ENCODE data around the gene MOAP1. TPM values are rescaled to one million over a fixed set of nuclear protein-coding genes. Genes with fewer than 3 reads are reported as not detected.

Gene MOAP1
- total and polyA plus RNA-seq, 2 experiments from 2014 or later: 8.6 to 21.6 TPM

DNA sequence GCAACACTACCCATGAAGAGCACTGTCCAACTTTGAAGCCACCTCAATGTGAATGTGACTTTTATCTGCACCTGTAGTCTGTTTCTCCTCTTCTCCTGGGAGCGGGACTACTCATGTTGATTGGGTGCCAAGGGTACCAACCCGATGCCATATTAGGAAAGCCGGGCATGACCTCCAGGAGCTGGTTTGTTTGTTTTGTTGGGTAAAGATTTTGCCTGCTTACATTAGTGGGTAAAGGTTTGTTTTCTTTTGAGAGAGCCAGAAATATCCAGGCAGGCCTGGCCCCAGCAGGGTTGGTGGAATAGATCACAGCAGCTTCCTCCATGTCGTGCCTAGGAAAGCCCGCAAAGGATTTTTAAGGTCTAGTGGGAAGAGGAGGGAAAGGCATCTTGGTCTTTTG, 49.3 kb downstream of the MOAP1 start:
- Histone ChIP-seq H3K79me2 (replicated peaks; ENCODE audit: insufficient read depth) (no peaks in the 10 kb centered on the region), H3K4me3 (no peak overlapping the region), H3K27me3 (ENCODE audit: insufficient read depth) (no peaks in the 10 kb centered on the region), H3K4me2 (no peak overlapping the region), H4K20me1 (replicated peaks; ENCODE audit: insufficient read depth) (no peaks in the 10 kb centered on the region), H3K27ac (ENCODE audit: low read depth) (no peak overlapping the region), H3K9me2 (ENCODE audit: insufficient read depth) (no peaks in the 10 kb centered on the region), H3K4me1 (ENCODE audit: insufficient read depth) (no peaks in the 10 kb centered on the region), H2AFZ (no peak overlapping the region), H3F3A (replicated peaks; ENCODE audit: low read depth) (no peaks in the 10 kb centered on the region), H3K36me3 (ENCODE audit: insufficient read depth) (no peaks in the 10 kb centered on the region)
- TF ChIP-seq, protein P1, sequence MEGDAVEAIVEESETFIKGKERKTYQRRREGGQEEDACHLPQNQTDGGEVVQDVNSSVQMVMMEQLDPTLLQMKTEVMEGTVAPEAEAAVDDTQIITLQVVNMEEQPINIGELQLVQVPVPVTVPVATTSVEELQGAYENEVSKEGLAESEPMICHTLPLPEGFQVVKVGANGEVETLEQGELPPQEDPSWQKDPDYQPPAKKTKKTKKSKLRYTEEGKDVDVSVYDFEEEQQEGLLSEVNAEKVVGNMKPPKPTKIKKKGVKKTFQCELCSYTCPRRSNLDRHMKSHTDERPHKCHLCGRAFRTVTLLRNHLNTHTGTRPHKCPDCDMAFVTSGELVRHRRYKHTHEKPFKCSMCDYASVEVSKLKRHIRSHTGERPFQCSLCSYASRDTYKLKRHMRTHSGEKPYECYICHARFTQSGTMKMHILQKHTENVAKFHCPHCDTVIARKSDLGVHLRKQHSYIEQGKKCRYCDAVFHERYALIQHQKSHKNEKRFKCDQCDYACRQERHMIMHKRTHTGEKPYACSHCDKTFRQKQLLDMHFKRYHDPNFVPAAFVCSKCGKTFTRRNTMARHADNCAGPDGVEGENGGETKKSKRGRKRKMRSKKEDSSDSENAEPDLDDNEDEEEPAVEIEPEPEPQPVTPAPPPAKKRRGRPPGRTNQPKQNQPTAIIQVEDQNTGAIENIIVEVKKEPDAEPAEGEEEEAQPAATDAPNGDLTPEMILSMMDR (conservative IDR thresholded peaks at IDR 0.05; ENCODE audit: low read depth in 2 of 2): no peak
- TF ChIP-seq NANOG (IDR thresholded peaks at IDR 0.05; ENCODE audit: borderline replicate concordance) (no peak), POLR2AphosphoS5 (IDR thresholded peaks at IDR 0.05; ENCODE audit: low read depth) (no peak), ZNF114 (CRISPR knock-in tag; IDR thresholded peaks at IDR 0.05) (no peak), EZH2phosphoT487 (IDR thresholded peaks at IDR 0.05; ENCODE audit: unreplicated experiment) (no peak), JUNB (IDR thresholded peaks at IDR 0.05; ENCODE audit: unreplicated experiment) (no peak), STAT1 (IDR thresholded peaks at IDR 0.05; ENCODE audit: unreplicated experiment) (no peak), CREB1 (CRISPR knock-in tag; IDR thresholded peaks at IDR 0.05; ENCODE audit: low read depth) (no peak), EZH2 (IDR thresholded peaks at IDR 0.05; ENCODE audit: low read depth, unreplicated experiment) (no peak), ZNF331 (CRISPR knock-in tag; IDR thresholded peaks at IDR 0.05; ENCODE audit: low read depth) (no peak)
- TF ChIP-seq, protein P2, sequence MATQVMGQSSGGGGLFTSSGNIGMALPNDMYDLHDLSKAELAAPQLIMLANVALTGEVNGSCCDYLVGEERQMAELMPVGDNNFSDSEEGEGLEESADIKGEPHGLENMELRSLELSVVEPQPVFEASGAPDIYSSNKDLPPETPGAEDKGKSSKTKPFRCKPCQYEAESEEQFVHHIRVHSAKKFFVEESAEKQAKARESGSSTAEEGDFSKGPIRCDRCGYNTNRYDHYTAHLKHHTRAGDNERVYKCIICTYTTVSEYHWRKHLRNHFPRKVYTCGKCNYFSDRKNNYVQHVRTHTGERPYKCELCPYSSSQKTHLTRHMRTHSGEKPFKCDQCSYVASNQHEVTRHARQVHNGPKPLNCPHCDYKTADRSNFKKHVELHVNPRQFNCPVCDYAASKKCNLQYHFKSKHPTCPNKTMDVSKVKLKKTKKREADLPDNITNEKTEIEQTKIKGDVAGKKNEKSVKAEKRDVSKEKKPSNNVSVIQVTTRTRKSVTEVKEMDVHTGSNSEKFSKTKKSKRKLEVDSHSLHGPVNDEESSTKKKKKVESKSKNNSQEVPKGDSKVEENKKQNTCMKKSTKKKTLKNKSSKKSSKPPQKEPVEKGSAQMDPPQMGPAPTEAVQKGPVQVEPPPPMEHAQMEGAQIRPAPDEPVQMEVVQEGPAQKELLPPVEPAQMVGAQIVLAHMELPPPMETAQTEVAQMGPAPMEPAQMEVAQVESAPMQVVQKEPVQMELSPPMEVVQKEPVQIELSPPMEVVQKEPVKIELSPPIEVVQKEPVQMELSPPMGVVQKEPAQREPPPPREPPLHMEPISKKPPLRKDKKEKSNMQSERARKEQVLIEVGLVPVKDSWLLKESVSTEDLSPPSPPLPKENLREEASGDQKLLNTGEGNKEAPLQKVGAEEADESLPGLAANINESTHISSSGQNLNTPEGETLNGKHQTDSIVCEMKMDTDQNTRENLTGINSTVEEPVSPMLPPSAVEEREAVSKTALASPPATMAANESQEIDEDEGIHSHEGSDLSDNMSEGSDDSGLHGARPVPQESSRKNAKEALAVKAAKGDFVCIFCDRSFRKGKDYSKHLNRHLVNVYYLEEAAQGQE (IDR thresholded peaks at IDR 0.05; ENCODE audit: unreplicated experiment): no peak
- TF ChIP-seq, protein P3, sequence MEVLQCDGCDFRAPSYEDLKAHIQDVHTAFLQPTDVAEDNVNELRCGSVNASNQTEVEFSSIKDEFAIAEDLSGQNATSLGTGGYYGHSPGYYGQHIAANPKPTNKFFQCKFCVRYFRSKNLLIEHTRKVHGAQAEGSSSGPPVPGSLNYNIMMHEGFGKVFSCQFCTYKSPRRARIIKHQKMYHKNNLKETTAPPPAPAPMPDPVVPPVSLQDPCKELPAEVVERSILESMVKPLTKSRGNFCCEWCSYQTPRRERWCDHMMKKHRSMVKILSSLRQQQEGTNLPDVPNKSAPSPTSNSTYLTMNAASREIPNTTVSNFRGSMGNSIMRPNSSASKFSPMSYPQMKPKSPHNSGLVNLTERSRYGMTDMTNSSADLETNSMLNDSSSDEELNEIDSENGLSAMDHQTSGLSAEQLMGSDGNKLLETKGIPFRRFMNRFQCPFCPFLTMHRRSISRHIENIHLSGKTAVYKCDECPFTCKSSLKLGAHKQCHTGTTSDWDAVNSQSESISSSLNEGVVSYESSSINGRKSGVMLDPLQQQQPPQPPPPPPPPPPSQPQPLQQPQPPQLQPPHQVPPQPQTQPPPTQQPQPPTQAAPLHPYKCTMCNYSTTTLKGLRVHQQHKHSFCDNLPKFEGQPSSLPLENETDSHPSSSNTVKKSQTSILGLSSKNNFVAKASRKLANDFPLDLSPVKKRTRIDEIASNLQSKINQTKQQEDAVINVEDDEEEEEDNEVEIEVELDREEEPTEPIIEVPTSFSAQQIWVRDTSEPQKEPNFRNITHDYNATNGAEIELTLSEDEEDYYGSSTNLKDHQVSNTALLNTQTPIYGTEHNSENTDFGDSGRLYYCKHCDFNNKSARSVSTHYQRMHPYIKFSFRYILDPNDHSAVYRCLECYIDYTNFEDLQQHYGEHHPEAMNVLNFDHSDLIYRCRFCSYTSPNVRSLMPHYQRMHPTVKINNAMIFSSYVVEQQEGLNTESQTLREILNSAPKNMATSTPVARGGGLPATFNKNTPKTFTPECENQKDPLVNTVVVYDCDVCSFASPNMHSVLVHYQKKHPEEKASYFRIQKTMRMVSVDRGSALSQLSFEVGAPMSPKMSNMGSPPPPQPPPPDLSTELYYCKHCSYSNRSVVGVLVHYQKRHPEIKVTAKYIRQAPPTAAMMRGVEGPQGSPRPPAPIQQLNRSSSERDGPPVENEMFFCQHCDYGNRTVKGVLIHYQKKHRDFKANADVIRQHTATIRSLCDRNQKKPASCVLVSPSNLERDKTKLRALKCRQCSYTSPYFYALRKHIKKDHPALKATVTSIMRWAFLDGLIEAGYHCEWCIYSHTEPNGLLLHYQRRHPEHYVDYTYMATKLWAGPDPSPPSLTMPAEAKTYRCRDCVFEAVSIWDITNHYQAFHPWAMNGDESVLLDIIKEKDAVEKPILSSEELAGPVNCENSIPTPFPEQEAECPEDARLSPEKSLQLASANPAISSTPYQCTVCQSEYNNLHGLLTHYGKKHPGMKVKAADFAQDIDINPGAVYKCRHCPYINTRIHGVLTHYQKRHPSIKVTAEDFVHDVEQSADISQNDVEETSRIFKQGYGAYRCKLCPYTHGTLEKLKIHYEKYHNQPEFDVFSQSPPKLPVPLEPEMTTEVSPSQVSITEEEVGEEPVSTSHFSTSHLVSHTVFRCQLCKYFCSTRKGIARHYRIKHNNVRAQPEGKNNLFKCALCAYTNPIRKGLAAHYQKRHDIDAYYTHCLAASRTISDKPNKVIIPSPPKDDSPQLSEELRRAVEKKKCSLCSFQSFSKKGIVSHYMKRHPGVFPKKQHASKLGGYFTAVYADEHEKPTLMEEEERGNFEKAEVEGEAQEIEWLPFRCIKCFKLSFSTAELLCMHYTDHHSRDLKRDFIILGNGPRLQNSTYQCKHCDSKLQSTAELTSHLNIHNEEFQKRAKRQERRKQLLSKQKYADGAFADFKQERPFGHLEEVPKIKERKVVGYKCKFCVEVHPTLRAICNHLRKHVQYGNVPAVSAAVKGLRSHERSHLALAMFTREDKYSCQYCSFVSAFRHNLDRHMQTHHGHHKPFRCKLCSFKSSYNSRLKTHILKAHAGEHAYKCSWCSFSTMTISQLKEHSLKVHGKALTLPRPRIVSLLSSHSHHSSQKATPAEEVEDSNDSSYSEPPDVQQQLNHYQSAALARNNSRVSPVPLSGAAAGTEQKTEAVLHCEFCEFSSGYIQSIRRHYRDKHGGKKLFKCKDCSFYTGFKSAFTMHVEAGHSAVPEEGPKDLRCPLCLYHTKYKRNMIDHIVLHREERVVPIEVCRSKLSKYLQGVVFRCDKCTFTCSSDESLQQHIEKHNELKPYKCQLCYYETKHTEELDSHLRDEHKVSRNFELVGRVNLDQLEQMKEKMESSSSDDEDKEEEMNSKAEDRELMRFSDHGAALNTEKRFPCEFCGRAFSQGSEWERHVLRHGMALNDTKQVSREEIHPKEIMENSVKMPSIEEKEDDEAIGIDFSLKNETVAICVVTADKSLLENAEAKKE (CRISPR knock-in tag; IDR thresholded peaks at IDR 0.05): no peak
- TF ChIP-seq, protein P4, sequence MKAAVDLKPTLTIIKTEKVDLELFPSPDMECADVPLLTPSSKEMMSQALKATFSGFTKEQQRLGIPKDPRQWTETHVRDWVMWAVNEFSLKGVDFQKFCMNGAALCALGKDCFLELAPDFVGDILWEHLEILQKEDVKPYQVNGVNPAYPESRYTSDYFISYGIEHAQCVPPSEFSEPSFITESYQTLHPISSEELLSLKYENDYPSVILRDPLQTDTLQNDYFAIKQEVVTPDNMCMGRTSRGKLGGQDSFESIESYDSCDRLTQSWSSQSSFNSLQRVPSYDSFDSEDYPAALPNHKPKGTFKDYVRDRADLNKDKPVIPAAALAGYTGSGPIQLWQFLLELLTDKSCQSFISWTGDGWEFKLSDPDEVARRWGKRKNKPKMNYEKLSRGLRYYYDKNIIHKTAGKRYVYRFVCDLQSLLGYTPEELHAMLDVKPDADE (IDR thresholded peaks at IDR 0.05): no peak
- H3K27ac Mint-ChIP-seq: no peak overlapping the region
- H3K4me1 Mint-ChIP-seq: peaks cover 7% of the 10 kb centered on the region; the same call in 2 of the 3 replicates
- ATAC-seq (no peak), DNase-seq (ENCODE audit: low spot score) (no peak)
- no peak overlapping the region for H3K4me3 Mint-ChIP-seq
- no peaks in the 10 kb centered on the region for H3K9me3 Mint-ChIP-seq
- no peaks in the 10 kb centered on the region for H3K36me3 Mint-ChIP-seq (ENCODE audit: low read depth)
- peaks cover 2% of the 10 kb centered on the region for H3K27me3 Mint-ChIP-seq (ENCODE audit: insufficient read depth, low read depth, poor library complexity)

Measured in GM23338 (cell line).